Activated CD4-positive, alpha-beta memory T cell treated with anti-CD3 and anti-CD28 coated beads for 36 hours (primary cell): ENCODE data around the gene H1-8. TPM values are rescaled to one million over a fixed set of nuclear protein-coding genes. Genes with fewer than 3 reads are reported as not detected.

Experiments used
- CTCF ChIA-PET: fragments of 350-600 bp; sonication (Branson Sonifier 250); formaldehyde crosslinking; loops from one replicate; lab custom pipeline; 2021; ENCODE audit warnings: antibody characterized with exemption, inconsistent platforms; lab: Charles Lee
- POLR2A ChIA-PET: fragments of 350-600 bp; sonication (Branson Sonifier 250); formaldehyde crosslinking; loops from one replicate; lab custom pipeline; 2021; ENCODE audit warnings: antibody characterized with exemption; lab: Charles Lee
- DNase-seq: peaks from one replicate; pipeline ENCODE4 v3.0.0-alpha.2; 2020
- H3K27ac Mint-ChIP-seq: one replicate; pipeline ENCODE4 v1.8.0; 2021; ENCODE audit warnings: mixed read lengths
- H3K27me3 Mint-ChIP-seq: one replicate; pipeline ENCODE4 v1.8.0; 2021; ENCODE audit warnings: mixed read lengths
- H3K36me3 Mint-ChIP-seq: one replicate; pipeline ENCODE4 v1.8.0; 2021; ENCODE audit warnings: mixed read lengths
- H3K4me1 Mint-ChIP-seq: one replicate; pipeline ENCODE4 v1.8.0; 2021; ENCODE audit warnings: low read depth, mixed read lengths
- H3K4me3 Mint-ChIP-seq: one replicate; pipeline ENCODE4 v1.8.0; 2021; ENCODE audit warnings: mild to moderate bottlenecking, mixed read lengths
- H3K9me3 Mint-ChIP-seq: one replicate; pipeline ENCODE4 v1.8.0; 2021; ENCODE audit warnings: mixed read lengths
- intact Hi-C: fragments of 100-400 bp; cut with micrococcal nuclease; formaldehyde crosslinking; loops from one replicate; pipeline ENCODE4 v1.15.1; 2023
- total RNA-seq, 2 experiments: library from RNA; stranded (reverse); gene quantifications; one replicate each; pipeline ENCODE4 v1.2.3, GENCODE V29; 2021

Gene H1-8
- total RNA-seq, 2 experiments from 2014 or later = not detected

DNA sequence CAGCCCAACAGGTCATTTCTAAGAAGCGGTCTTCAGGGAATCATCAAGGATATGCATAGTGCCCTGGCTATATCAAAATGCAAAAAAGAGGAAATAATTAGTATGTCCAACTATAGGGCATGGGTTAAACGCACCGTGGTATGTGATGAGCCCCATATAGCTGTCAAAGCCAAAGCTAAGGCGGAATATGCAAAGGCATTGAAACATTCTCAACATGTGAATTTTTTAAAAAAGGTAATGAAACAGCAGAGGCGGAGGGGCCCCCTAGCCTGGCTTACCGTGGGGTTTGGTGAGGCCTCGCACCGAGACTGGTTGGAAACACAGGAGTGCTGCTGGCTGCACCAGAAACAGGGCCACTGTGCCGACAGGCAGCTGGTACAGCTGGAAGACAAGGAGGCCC lies 40.3 kb downstream of the H1-8 start:
- Mint-ChIP-seq H3K4me3 (no peak overlapping the region), H3K27me3 (no peaks in the 10 kb centered on the region), H3K27ac (no peak overlapping the region), H3K9me3 (no peaks in the 10 kb centered on the region), H3K4me1 (no peaks in the 10 kb centered on the region), H3K36me3 (no peaks in the 10 kb centered on the region)
- ChIA-PET CTCF (no interaction called here), POLR2A (no interaction called here)
- intact Hi-C loops = no loop called here
- DNase-seq = no peak

DNA sequence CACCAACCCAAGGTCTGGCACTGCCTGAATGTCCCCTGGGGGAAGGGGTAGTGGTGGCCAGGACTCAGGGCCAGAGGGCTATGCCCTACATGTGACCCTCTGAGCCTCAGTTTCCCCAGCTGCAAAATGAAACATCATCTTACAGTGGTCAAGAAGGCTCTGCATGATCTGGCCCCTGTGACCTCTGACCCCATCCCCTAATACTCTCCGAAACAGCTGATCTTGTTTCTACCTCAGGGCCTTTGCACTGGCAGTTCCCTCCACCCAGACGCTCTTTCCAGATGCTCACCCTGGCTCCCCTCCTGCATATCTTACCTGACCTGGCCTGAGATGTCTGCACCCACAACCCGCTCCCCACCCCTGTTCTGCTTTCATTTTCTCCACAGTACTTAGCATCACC lies 41.7 kb downstream of the H1-8 start:
- Mint-ChIP-seq H3K27me3 (no peaks in the 10 kb centered on the region), H3K27ac (no peak overlapping the region), H3K4me1 (no peaks in the 10 kb centered on the region), H3K9me3 (no peaks in the 10 kb centered on the region), H3K36me3 (no peaks in the 10 kb centered on the region), H3K4me3 (no peak overlapping the region)
- ChIA-PET POLR2A (no interaction called here), CTCF (no interaction called here)
- intact Hi-C loops = no loop called here
- no peak for DNase-seq

DNA sequence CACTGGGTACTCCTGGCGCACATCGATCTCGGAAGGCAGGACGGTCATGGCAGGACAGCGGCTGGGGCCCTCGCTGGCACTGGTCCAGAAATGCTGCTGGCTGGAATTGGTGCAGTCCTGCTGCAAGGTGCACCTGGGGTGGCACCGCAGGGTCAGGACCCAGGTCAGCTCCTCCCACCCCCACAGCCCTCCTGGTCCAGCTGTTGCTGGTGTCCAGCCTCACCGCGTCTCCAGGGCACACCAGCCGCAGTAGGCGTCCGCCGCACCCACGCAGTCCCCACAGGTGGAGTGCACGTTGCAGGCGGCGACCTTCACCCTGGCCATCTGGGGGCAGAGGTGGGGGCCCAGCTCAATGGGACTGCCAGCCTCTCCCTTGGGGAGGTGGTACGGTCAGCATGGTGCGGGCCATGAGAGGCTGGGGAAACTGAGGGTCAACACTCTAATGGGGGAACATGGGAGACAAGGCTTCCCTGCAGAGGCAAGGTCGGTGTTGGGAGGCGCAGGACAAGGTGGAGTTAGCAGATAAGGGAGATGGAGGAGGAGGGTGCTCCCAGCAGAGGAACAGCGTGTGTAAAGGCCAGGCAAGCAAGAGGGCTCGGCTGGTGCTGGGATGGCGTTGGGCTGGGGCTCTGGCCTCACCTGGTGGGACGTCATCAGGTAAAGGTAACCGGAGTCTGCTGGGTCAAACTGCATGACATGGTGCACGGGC lies 43.1 kb downstream of the H1-8 start:
- POLR2A ChIA-PET = no interaction called here
- no peaks in the 10 kb centered on the region for H3K36me3 Mint-ChIP-seq
- intact Hi-C loops = no loop called here
- CTCF ChIA-PET = no interaction called here
- no peak overlapping the region for H3K4me3 Mint-ChIP-seq
- no peak overlapping the region for H3K27ac Mint-ChIP-seq
- DNase-seq = no peak
- no peaks in the 10 kb centered on the region for H3K9me3 Mint-ChIP-seq
- H3K4me1 Mint-ChIP-seq = no peaks in the 10 kb centered on the region
- H3K27me3 Mint-ChIP-seq = no peaks in the 10 kb centered on the region

DNA sequence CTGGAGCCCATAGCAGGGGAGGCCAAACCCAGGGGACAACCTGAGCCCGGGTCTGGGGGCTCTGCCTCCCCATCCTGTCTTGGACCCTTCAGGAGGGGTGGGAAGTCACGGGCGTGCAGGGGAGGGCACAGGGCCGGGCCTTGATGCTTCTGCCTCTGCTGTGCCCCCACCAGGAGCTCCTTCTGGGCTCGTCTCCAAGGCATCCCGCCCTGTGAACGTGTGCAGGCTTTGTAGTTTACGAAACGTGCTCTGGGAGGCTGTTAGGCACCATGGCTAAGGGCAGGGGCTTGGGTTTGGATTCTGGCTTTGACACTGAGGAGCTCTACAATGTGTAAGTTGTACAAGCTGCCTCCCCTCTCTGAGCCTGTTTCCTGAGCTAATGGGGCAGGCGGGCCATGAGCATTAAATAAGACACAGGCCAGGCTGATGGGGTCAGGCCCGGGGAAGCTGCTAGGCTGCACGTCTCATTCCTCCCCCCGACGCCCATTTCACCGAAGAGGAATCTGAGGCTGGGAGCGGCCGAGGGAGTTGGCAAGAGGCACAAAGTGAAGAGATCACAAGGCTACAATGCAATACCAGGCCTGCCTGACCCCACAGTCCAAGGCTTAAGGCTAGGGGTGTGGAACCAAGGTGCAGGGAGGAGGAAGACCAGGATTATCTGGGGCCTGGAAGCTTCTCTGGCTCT lies 43.9 kb downstream of the H1-8 start:
- Mint-ChIP-seq H3K4me3 (no peak overlapping the region), H3K27me3 (no peaks in the 10 kb centered on the region), H3K36me3 (no peaks in the 10 kb centered on the region), H3K4me1 (no peaks in the 10 kb centered on the region), H3K9me3 (no peaks in the 10 kb centered on the region), H3K27ac (no peak overlapping the region)
- ChIA-PET POLR2A (no interaction called here), CTCF (no interaction called here)
- intact Hi-C loops = no loop called here
- no peak for DNase-seq

GRCh38 chr3:129587566-129588210 lies 44.7 kb downstream of the H1-8 start:
- Mint-ChIP-seq H3K4me1 (no peaks in the 10 kb centered on the region), H3K36me3 (no peaks in the 10 kb centered on the region), H3K27ac (no peak overlapping the region), H3K27me3 (no peaks in the 10 kb centered on the region), H3K4me3 (no peak overlapping the region), H3K9me3 (no peaks in the 10 kb centered on the region)
- intact Hi-C loops = no loop called here
- no peak for DNase-seq
- ChIA-PET CTCF (no interaction called here), POLR2A (no interaction called here)

DNA sequence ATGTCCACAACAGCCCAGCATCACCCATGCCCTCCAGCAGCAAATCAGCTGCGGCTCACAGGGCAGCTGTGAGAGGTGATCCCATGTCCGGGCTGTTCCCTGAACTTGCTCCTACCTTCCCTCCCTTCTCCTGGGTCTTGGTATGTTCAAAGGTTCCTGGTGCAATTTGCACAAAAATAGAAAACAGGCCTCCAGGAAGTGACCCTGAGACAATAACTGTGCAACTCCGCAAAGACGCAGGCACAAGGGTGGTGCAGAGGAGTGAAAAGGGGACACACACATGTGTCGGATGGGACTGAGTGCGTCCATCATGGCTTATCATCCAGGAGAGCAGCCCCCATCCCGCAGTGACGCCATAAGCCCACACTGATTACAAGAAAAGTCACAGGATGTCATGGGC lies 47.2 kb downstream of the H1-8 start:
- peaks cover 14% of the 10 kb centered on the region for H3K4me1 Mint-ChIP-seq
- no peaks in the 10 kb centered on the region for H3K36me3 Mint-ChIP-seq
- DNase-seq = no peak
- no peaks in the 10 kb centered on the region for H3K9me3 Mint-ChIP-seq
- no peak overlapping the region for H3K4me3 Mint-ChIP-seq
- ChIA-PET CTCF (no interaction called here), POLR2A (no interaction called here)
- H3K27me3 Mint-ChIP-seq = no peaks in the 10 kb centered on the region
- no peak overlapping the region for H3K27ac Mint-ChIP-seq
- intact Hi-C loops = no loop called here

GRCh38 chr3:129591932-129592331 lies 49.0 kb downstream of the H1-8 start:
- Mint-ChIP-seq H3K4me3 (no peak overlapping the region), H3K4me1 (peaks cover 14% of the 10 kb centered on the region), H3K27me3 (no peaks in the 10 kb centered on the region), H3K9me3 (no peaks in the 10 kb centered on the region), H3K36me3 (no peaks in the 10 kb centered on the region), H3K27ac (no peak overlapping the region)
- no peak for DNase-seq
- ChIA-PET CTCF (no interaction called here), POLR2A (interaction anchor here (1.4 kb wide), 1 partner anchor 13 kb away, joined by 5 read pairs; no protein-coding TSS in a partner anchor)
- intact Hi-C loops = no loop called here

- peaks cover 14% of the 10 kb centered on the region for H3K4me1 Mint-ChIP-seq
- ChIA-PET POLR2A (interaction anchor here (1.4 kb wide), 1 partner anchor 13 kb away, joined by 5 read pairs; no protein-coding TSS in a partner anchor), CTCF (interaction anchor here (2.2 kb wide), 1 partner anchor 102 kb away, joined by 9 read pairs; no protein-coding TSS in a partner anchor)
- no peak overlapping the region for H3K4me3 Mint-ChIP-seq
- no peaks in the 10 kb centered on the region for H3K9me3 Mint-ChIP-seq
- intact Hi-C loops = no loop called here
- no peaks in the 10 kb centered on the region for H3K36me3 Mint-ChIP-seq
- no peaks in the 10 kb centered on the region for H3K27me3 Mint-ChIP-seq
- no peak for DNase-seq
- no peak overlapping the region for H3K27ac Mint-ChIP-seq
Measured at GRCh38 chr3:129592381-129593131, 49.6 kb downstream of the H1-8 start.

DNA sequence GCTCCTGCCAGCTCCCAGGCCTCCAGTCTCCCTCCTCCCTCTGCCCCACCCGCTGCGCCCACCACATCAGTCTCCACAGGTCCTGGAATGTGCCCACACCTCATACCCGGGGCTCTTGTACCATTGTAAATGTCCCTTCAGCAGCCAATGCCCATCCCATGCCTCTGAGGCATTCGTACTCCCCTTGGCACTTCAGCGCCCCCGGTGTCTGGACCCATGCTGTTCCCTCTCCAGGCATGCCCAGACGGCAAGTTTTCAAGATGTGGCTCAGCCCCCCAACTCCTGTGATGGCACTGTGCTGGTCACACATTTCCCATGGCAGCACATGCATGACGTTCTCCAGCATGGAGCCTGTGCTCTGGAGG lies 50.2 kb downstream of the H1-8 start:
- peaks cover 14% of the 10 kb centered on the region for H3K4me1 Mint-ChIP-seq
- intact Hi-C loops = no loop called here
- POLR2A ChIA-PET = interaction anchor here (1.4 kb wide), 1 partner anchor 14 kb away, joined by 5 read pairs; no protein-coding TSS in a partner anchor

DNA sequence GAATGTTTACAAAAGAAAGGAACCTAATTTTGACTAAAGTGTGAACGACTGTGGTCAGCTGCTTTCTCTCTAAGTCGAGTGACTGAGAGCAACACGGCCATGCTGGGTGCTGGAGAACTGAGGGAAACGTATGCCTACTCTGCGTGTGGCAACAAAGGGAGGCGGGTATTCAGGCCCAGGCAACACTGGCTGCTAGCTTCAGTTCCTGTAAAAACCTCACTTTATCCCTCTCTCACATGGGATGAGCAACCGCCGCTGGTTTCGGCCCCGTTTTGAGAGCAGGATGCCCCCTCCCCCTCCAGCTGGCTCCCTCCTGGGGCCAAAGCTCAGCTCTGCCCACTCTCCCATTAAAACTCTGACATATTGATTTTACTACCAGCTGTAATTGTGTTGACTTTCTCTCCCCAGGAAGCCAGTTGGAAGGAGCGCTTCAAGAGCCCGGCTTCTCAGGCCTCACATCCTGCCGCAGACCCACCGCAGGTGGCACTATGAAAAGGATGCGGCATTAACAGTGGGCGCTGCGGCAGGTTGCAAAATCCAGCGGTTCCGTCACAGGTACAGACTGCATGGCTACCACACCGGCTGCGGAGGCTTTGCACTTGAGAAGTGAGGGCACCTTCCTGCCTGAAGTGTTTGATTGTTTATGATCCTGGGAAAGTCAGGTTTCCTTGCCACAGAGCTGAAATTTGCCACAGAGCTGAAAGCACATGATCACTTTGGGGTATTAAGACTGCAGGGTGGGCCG lies 50.8 kb downstream of the H1-8 start:
- no peaks in the 10 kb centered on the region for H3K9me3 Mint-ChIP-seq
- H3K27ac Mint-ChIP-seq = no peak overlapping the region
- peaks cover 14% of the 10 kb centered on the region for H3K4me1 Mint-ChIP-seq
- intact Hi-C loops = loop anchor here (2.0 kb wide), 1 partner anchor 17 kb away; no protein-coding TSS in a partner anchor
- no peaks in the 10 kb centered on the region for H3K36me3 Mint-ChIP-seq
- DNase-seq = peak; percentile 85
- ChIA-PET CTCF (interaction anchor here (0.8 to 2.2 kb wide), 3 partner anchors 12 to 138 kb away, joined by 3 to 9 read pairs (median 4); no protein-coding TSS in a partner anchor), POLR2A (interaction anchor here (1.4 kb wide), 1 partner anchor 15 kb away, joined by 5 read pairs; no protein-coding TSS in a partner anchor)
- no peaks in the 10 kb centered on the region for H3K27me3 Mint-ChIP-seq
- no peak overlapping the region for H3K4me3 Mint-ChIP-seq

More for the DNA sequence above, 50.2 kb downstream of the H1-8 start:
- no peak for DNase-seq
- Mint-ChIP-seq H3K27me3 (no peaks in the 10 kb centered on the region), H3K4me3 (no peak overlapping the region), H3K27ac (no peak overlapping the region), H3K9me3 (no peaks in the 10 kb centered on the region), H3K36me3 (no peaks in the 10 kb centered on the region)
- CTCF ChIA-PET = interaction anchor here (2.2 kb wide), 1 partner anchor 103 kb away, joined by 9 read pairs; no protein-coding TSS in a partner anchor

- Mint-ChIP-seq H3K4me1 (peaks cover 14% of the 10 kb centered on the region), H3K27ac (no peak overlapping the region), H3K36me3 (no peaks in the 10 kb centered on the region), H3K4me3 (no peak overlapping the region), H3K27me3 (no peaks in the 10 kb centered on the region), H3K9me3 (no peaks in the 10 kb centered on the region)
- intact Hi-C loops = loop anchor here (2.0 kb wide), 1 partner anchor 18 kb away; no protein-coding TSS in a partner anchor
- POLR2A ChIA-PET = no interaction called here
- no peak for DNase-seq
- CTCF ChIA-PET = interaction anchor here (0.8 to 2.2 kb wide), 3 partner anchors 11 to 139 kb away, joined by 3 to 9 read pairs (median 4); no protein-coding TSS in a partner anchor
Measured at GRCh38 chr3:129594409-129594808, 51.4 kb downstream of the H1-8 start.
